ENCODE results near the gene COMMD9.

GRCh38 chr11:36313750-36314433 is 24.7 kb upstream of the COMMD9 start:
- TF ChIP-seq POLR2A (IDR thresholded peaks at IDR 0.05; ENCODE audit: low read depth, low read length): no peak
- TF ChIP-seq, protein P1, sequence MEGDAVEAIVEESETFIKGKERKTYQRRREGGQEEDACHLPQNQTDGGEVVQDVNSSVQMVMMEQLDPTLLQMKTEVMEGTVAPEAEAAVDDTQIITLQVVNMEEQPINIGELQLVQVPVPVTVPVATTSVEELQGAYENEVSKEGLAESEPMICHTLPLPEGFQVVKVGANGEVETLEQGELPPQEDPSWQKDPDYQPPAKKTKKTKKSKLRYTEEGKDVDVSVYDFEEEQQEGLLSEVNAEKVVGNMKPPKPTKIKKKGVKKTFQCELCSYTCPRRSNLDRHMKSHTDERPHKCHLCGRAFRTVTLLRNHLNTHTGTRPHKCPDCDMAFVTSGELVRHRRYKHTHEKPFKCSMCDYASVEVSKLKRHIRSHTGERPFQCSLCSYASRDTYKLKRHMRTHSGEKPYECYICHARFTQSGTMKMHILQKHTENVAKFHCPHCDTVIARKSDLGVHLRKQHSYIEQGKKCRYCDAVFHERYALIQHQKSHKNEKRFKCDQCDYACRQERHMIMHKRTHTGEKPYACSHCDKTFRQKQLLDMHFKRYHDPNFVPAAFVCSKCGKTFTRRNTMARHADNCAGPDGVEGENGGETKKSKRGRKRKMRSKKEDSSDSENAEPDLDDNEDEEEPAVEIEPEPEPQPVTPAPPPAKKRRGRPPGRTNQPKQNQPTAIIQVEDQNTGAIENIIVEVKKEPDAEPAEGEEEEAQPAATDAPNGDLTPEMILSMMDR (conservative IDR thresholded peaks at IDR 0.05; ENCODE audit: low read depth, low read length): no peak
- TF ChIP-seq BHLHE40 (IDR thresholded peaks at IDR 0.05; ENCODE audit: low read depth, low read length): no peak
- TF ChIP-seq RCOR1 (IDR thresholded peaks at IDR 0.05; ENCODE audit: insufficient replicate concordance, low read length): no peak
